Heart left ventricle (tissue), 13 donors: Measurements from ENCODE around the gene ANKRD63.

Source experiments
- POLR2A ChIP-seq, 2 donors: fragments of 450-650 bp; IDR thresholded peaks; one replicate each; pipeline ENCODE4 v1.6.1; 2017; ENCODE audit warnings: antibody characterized with exemption in 2 of 2, mild to moderate bottlenecking in 2 of 2, moderate library complexity in 2 of 2
- TF ChIP-seq, protein P1 (sequence below), 12 donors: fragments of 200-600 bp; sonication (generic) in 4 of 12; IDR thresholded peaks; one replicate each; pipeline versions ENCODE4 v1.5.0 to v1.8.0; 2018 to 2022; ENCODE audit warnings: antibody characterized with exemption in 12 of 12, mild to moderate bottlenecking in 5 of 12
- donor health status: ischemic (EF 13 %, LVEDD 7.1; RV severe dilation, severe dysfunction).
- donor health status: DM: no; HTN: yes; CAD: no.
- donor health status: DM: no; HTN: no; CAD: no.
- donor health status: ischemic (EF 25% LVEDD 6.9; RV normal size, moderate dysfunction).
- donor health status: ischemic (EF 25% LVEDD 5.7; RV mildly dilated, moderate dysfunction).
- donor health status: ischemic (EF 35%, LVEDD 5.7; RV mildly dilated, moderate dysfunction).
- donor health status: nonischemic (EF 11% LVEDD 7.7; RV severe dilation, severe dysfunction).
- donor health status: DM: yes; HTN: yes; CAD: no.
- donor health status: PGD.
- donor health status: ischemic (EF 29% LVEDD 5.4; RV normal size, mild dysfunction).
- donor health status: nonischemic (EF 23%, LVEDD 6.1; RV moderate dilation, normal function).

DNA sequence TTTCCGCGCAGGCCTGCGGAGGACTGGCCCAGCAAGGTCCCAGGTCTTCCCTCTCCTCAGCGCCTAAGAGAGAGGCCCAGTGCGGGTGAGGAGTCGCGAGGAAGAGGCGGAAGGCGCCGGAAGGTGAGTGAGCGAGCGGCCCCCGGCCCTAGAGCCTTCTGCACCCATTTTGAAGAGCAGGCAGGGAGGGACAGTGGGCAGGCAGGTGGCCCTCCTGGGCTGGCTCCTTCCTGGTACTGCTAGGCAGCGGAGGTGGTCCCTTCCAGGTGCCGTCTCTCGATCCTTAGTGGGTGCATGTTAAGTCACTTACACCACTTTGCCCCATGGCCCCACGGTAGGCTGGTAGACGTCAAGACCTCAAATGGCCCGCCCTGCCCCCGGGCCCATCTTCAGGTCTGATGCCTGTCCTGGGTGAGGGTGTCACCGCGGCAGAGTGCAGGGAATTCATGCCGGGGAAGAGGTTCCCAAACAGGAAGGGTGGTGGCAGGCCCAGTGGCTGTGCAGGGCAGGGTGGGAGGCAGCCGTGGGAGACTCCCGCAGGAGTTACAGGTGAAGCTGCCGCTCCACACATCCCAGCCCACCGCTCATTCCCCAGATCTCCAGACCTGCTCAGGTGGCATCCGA, 29.6 kb downstream of the ANKRD63 start:
- TF ChIP-seq, protein P1, sequence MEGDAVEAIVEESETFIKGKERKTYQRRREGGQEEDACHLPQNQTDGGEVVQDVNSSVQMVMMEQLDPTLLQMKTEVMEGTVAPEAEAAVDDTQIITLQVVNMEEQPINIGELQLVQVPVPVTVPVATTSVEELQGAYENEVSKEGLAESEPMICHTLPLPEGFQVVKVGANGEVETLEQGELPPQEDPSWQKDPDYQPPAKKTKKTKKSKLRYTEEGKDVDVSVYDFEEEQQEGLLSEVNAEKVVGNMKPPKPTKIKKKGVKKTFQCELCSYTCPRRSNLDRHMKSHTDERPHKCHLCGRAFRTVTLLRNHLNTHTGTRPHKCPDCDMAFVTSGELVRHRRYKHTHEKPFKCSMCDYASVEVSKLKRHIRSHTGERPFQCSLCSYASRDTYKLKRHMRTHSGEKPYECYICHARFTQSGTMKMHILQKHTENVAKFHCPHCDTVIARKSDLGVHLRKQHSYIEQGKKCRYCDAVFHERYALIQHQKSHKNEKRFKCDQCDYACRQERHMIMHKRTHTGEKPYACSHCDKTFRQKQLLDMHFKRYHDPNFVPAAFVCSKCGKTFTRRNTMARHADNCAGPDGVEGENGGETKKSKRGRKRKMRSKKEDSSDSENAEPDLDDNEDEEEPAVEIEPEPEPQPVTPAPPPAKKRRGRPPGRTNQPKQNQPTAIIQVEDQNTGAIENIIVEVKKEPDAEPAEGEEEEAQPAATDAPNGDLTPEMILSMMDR (IDR thresholded peaks at IDR 0.05), result no peak
- no peak for TF ChIP-seq POLR2A (IDR thresholded peaks at IDR 0.05)
